Adrenal gland (tissue), 12 donors: Measurements from ENCODE around the gene RPL18. TPM values are rescaled to one million over a fixed set of nuclear protein-coding genes. Genes with fewer than 3 reads are reported as not detected.

Experiments
- DNase-seq, 7 donors: peaks; one replicate each; pipeline ENCODE4 v3.0.0-alpha.2; 2019 to 2020
- H3K27ac ChIP-seq, 5 donors: fragments of 200-600 bp; sonication (generic) in 4 of 5; 1 replicate in 3 of 5; 2 replicates in 2 of 5; pipeline versions ENCODE4 v1.5.1 to v1.8.0; 2016 to 2020; ENCODE audit warnings: mild to moderate bottlenecking in 1 of 5
- H3K27me3 ChIP-seq: fragments of 200-600 bp; 2 replicates; pipeline ENCODE4 v1.8.0; 2021
- H3K36me3 ChIP-seq, 2 donors: fragments of 200-600 bp; replicated peaks in 1 of 2; 1 replicate in 1 of 2; 2 replicates in 1 of 2; pipeline versions ENCODE4 v1.5.1 to v1.8.0; 2018 to 2022
- H3K4me1 ChIP-seq, 2 donors: fragments of 200-600 bp; replicated peaks in 1 of 2; 1 replicate in 1 of 2; 2 replicates in 1 of 2; pipeline versions ENCODE4 v1.5.1 to v1.8.0; 2018 to 2021
- H3K4me3 ChIP-seq, 4 donors: fragments of 200-600 bp; sonication (generic) in 3 of 4; one replicate each; pipeline ENCODE4 v1.5.1; 2016 to 2018
- H3K9me3 ChIP-seq, 3 donors: fragments of 200-600 bp; sonication (generic) in 1 of 3; replicated peaks in 1 of 3; 1 replicate in 2 of 3; 2 replicates in 1 of 3; pipeline versions ENCODE4 v1.5.1 to v1.8.0; 2016 to 2021
- POLR2A ChIP-seq, 2 donors: fragments of 450-650 bp; IDR thresholded peaks; one replicate each; pipeline ENCODE4 v1.6.1; 2017; ENCODE audit warnings: antibody characterized with exemption in 2 of 2, mild to moderate bottlenecking in 2 of 2, moderate library complexity in 1 of 2
- WGBS, 4 donors: extraction: QIAGEN DNeasy Blood & Tissue Kit in 2 of 4; methylation state at CpG; one replicate each; pipeline versions ENCODE4 v1.1.5 to v1.1.7; 2013 to 2017; 5-methylcytosine and 5-hydroxymethylcytosine counted together
- intact Hi-C, 2 donors: fragments of 100-400 bp; cut with DNase I; formaldehyde crosslinking; loops; one replicate each; pipeline versions ENCODE4 v1.14.1 to v1.15.0; 2022 to 2023
- polyA plus RNA-seq, 3 donors: library from polyadenylated mRNA; stranded (reverse); fragments of 200-250 nt in 2 of 3; fragments of 350-450 nt in 1 of 3; fragmentation: Illumina TruSeq in 1 of 3; extraction: RNeasy Lipid Tissue Mini Kit (QIAGEN cat#74804) in 1 of 3; gene quantifications; one replicate each; pipeline ENCODE4 v1.2.3, GENCODE V29; 2013 to 2014
- total RNA-seq, 9 donors: library from RNA; depleted of rRNA in 4 of 9; stranded (reverse); fragments of >200 nt in 4 of 9; fragments of 120-200 nt in 1 of 9; fragmentation: NEBNext Ultra II Directional in 1 of 9; extraction: Animal tissue kit (Norgen Biotek cat#: 25700) in 1 of 9; gene quantifications; one replicate each; pipeline versions ENCODE4 v1.1.0 to v1.2.4, GENCODE V29; 2013 to 2023
- TF ChIP-seq, protein P1 (sequence below), 6 experiments: fragments of 450-650 bp in 4 of 6; fragments of 200-600 bp in 2 of 6; sonication (generic) in 1 of 6; IDR thresholded peaks; 1 replicate in 5 of 6; 2 replicates in 1 of 6; pipeline versions ENCODE4 v1.5.1 to v1.8.0; 2016 to 2021; ENCODE audit warnings: antibody characterized with exemption in 6 of 6, mild to moderate bottlenecking in 2 of 6, moderate library complexity in 1 of 6
- donor health status: healthy with polysubstance abuse.
- donor health status: Bipolar disorder and iron deficiency.
- donor health status: DM: yes; HTN: yes; CAD: no.
- donor health status: DM: no; HTN: no; CAD: no.
- donor health status: DM: no; HTN: no; CAD: no.
- donor health status: DM: yes; HTN: yes; CAD: no.

The RPL18 gene
- total and polyA plus RNA-seq, 12 donors: 575 to 5,137 (median 1,890) TPM

DNA sequence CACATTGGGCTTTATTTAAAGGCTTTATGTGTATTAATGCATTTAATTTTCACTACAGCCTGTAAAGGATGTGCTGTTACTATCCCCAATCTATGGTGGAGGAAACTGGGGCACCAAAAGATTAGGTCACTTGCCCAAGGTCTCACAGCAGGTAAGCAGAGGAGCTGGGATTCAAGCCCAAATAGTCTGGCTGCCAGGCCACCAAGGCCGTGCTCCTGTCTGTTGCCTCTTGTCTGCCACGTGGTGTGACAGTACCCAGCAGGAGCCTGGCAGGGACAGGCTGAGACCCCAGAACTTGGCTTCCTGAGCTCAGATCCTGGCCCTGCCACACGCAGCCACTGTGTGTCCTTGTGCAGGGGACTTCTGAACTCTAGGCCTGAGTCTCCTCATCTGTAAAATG lies 49.4 kb upstream of the RPL18 start:
- H3K9me3 ChIP-seq: no peaks in the 10 kb centered on the region
- no peaks in the 10 kb centered on the region for H3K27me3 ChIP-seq
- intact Hi-C loops: no loop called here
- TF ChIP-seq, protein P1, sequence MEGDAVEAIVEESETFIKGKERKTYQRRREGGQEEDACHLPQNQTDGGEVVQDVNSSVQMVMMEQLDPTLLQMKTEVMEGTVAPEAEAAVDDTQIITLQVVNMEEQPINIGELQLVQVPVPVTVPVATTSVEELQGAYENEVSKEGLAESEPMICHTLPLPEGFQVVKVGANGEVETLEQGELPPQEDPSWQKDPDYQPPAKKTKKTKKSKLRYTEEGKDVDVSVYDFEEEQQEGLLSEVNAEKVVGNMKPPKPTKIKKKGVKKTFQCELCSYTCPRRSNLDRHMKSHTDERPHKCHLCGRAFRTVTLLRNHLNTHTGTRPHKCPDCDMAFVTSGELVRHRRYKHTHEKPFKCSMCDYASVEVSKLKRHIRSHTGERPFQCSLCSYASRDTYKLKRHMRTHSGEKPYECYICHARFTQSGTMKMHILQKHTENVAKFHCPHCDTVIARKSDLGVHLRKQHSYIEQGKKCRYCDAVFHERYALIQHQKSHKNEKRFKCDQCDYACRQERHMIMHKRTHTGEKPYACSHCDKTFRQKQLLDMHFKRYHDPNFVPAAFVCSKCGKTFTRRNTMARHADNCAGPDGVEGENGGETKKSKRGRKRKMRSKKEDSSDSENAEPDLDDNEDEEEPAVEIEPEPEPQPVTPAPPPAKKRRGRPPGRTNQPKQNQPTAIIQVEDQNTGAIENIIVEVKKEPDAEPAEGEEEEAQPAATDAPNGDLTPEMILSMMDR (IDR thresholded peaks at IDR 0.05): no peak
- TF ChIP-seq POLR2A (IDR thresholded peaks at IDR 0.05): no peak
- H3K27ac ChIP-seq: no peak overlapping the region
- no peaks in the 10 kb centered on the region for H3K36me3 ChIP-seq
- no peak overlapping the region for H3K4me3 ChIP-seq
- no peaks in the 10 kb centered on the region for H3K4me1 ChIP-seq
- DNase-seq: peak in 5 of 7 donors; percentile 41 to 53 (median 47)
- WGBS, 4 donors: 33 to 67% (median 46%) methylated on average over 2 to 3 of the region's 3 CpGs

DNA sequence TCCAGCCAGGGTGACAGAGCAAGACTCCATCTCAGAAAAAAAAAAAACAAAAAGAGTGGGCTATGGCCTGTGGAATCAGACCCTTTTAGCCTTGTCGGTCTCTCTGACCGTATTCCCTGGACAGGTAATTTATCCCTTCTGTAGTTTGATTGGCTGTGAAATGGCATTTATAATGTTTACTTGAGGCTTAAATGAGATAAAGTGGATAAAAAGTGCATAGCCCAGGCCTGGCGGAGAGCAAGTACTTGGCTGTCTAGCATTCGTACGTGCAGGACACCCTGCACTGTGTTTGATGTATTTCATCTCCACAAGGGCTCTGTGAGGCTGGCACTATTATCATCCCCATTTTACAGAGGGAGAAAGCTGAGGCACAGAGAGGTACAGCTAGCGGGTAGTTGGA lies 46.8 kb upstream of the RPL18 start:
- 82 to 91% (median 88%) methylated on average over 5 to 6 of the region's 6 CpGs for WGBS, 4 donors
- H3K36me3 ChIP-seq: no peaks in the 10 kb centered on the region
- intact Hi-C loops: no loop called here
- H3K9me3 ChIP-seq: no peaks in the 10 kb centered on the region
- no peak for DNase-seq
- no peak for TF ChIP-seq POLR2A (IDR thresholded peaks at IDR 0.05)
- TF ChIP-seq, protein P1 (IDR thresholded peaks at IDR 0.05): no peak
- peaks cover 0 to 6% of the 10 kb centered on the region in 2 donors for H3K4me1 ChIP-seq
- no peak overlapping the region for H3K27ac ChIP-seq
- no peaks in the 10 kb centered on the region for H3K27me3 ChIP-seq
- H3K4me3 ChIP-seq: no peak overlapping the region

GRCh38 chr19:48664476-48664875 lies 45.5 kb upstream of the RPL18 start:
- TF ChIP-seq, protein P1 (IDR thresholded peaks at IDR 0.05): no peak
- no peak for TF ChIP-seq POLR2A (IDR thresholded peaks at IDR 0.05)

GRCh38 chr19:48663667-48664066 lies 44.7 kb upstream of the RPL18 start:
- Histone ChIP-seq H3K36me3 (no peaks in the 10 kb centered on the region), H3K4me3 (no peak overlapping the region), H3K4me1 (peaks cover 0 to 9% of the 10 kb centered on the region in 2 donors), H3K9me3 (no peaks in the 10 kb centered on the region), H3K27ac (no peak overlapping the region), H3K27me3 (no peaks in the 10 kb centered on the region)
- no peak for DNase-seq
- TF ChIP-seq, protein P1 (IDR thresholded peaks at IDR 0.05): no peak
- no peak for TF ChIP-seq POLR2A (IDR thresholded peaks at IDR 0.05)
- intact Hi-C loops: no loop called here
- WGBS, 4 donors: 86 to 97% (median 93%) methylated on average over 3 to 4 of the region's 4 CpGs

More at GRCh38 chr19:48664476-48664875, 45.5 kb upstream of the RPL18 start:
- no peak overlapping the region for H3K27ac ChIP-seq
- H3K4me3 ChIP-seq: no peak overlapping the region
- 86 to 93% (median 90%) methylated on average over 7 to 14 of the region's 14 CpGs for WGBS, 4 donors
- intact Hi-C loops: no loop called here
- H3K36me3 ChIP-seq: no peaks in the 10 kb centered on the region
- H3K27me3 ChIP-seq: no peaks in the 10 kb centered on the region
- H3K9me3 ChIP-seq: no peaks in the 10 kb centered on the region
- peaks cover 0 to 9% of the 10 kb centered on the region in 2 donors for H3K4me1 ChIP-seq
- DNase-seq: no peak
